Fibroblast of lung (primary cell): Measurements from ENCODE around the gene ASIC2.

Source experiments
- EZH2 ChIP-seq: IDR thresholded peaks from 2 replicates; pipeline ENCODE4 v1.5.1; 2012; ENCODE audit warnings: low read length, control low read depth, mild to moderate bottlenecking; ENCODE audit errors: missing control alignments
- TF ChIP-seq, protein P1 (sequence below), 2 donors: IDR thresholded peaks in 1 of 2; conservative IDR thresholded peaks in 1 of 2; 1 replicate in 1 of 2; 2 replicates in 1 of 2; pipeline ENCODE4 v1.5.1; 2011 to 2012; ENCODE audit warnings: low read length in 2 of 2, control low read depth in 1 of 2, inconsistent platforms in 1 of 2, low read depth in 1 of 2, mild to moderate bottlenecking in 1 of 2

GRCh38 chr17:33091271-33091670 is 201.8 kb downstream of the ASIC2 start:
- TF ChIP-seq, protein P1, sequence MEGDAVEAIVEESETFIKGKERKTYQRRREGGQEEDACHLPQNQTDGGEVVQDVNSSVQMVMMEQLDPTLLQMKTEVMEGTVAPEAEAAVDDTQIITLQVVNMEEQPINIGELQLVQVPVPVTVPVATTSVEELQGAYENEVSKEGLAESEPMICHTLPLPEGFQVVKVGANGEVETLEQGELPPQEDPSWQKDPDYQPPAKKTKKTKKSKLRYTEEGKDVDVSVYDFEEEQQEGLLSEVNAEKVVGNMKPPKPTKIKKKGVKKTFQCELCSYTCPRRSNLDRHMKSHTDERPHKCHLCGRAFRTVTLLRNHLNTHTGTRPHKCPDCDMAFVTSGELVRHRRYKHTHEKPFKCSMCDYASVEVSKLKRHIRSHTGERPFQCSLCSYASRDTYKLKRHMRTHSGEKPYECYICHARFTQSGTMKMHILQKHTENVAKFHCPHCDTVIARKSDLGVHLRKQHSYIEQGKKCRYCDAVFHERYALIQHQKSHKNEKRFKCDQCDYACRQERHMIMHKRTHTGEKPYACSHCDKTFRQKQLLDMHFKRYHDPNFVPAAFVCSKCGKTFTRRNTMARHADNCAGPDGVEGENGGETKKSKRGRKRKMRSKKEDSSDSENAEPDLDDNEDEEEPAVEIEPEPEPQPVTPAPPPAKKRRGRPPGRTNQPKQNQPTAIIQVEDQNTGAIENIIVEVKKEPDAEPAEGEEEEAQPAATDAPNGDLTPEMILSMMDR (conservative IDR thresholded peaks at IDR 0.05 in 1 of 2, IDR thresholded peaks at IDR 0.05 in 1 of 2; ENCODE audit: low read depth in 1 of 2, low read length in 2 of 2): no peak
- TF ChIP-seq EZH2: no peak
